ENCODE data around the gene AK1. TPM values are rescaled to one million over a fixed set of nuclear protein-coding genes. Genes with fewer than 3 reads are reported as not detected.

The AK1 gene
- total and polyA plus RNA-seq, 9 of the 15 experiments (the other 6 are each of a cell fraction or from before 2014, with no cell fraction given), result 10.1 to 71.8 (median 39.0) TPM

GRCh38 chr9:127915325-127915752 is 37.9 kb upstream of the AK1 start (continued):
- TF ChIP-seq ZNF764 (CRISPR knock-in tag; IDR thresholded peaks at IDR 0.05; ENCODE audit: low read depth), result no peak
- TF ChIP-seq ZNF217 (CRISPR knock-in tag; IDR thresholded peaks at IDR 0.05), result no peak
- no peak for TF ChIP-seq TAL1 (IDR thresholded peaks at IDR 0.05)
- no peak for TF ChIP-seq ID3 (CRISPR knock-in tag; IDR thresholded peaks at IDR 0.05)
- no peak for TF ChIP-seq ID3 (tag; IDR thresholded peaks at IDR 0.05)
- TF ChIP-seq, protein P1, sequence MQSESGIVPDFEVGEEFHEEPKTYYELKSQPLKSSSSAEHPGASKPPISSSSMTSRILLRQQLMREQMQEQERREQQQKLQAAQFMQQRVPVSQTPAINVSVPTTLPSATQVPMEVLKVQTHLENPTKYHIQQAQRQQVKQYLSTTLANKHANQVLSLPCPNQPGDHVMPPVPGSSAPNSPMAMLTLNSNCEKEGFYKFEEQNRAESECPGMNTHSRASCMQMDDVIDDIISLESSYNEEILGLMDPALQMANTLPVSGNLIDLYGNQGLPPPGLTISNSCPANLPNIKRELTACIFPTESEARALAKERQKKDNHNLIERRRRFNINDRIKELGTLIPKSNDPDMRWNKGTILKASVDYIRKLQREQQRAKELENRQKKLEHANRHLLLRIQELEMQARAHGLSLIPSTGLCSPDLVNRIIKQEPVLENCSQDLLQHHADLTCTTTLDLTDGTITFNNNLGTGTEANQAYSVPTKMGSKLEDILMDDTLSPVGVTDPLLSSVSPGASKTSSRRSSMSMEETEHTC (IDR thresholded peaks at IDR 0.05), result no peak
- TF ChIP-seq YBX1 (IDR thresholded peaks at IDR 0.05), result no peak
- TF ChIP-seq JUND (IDR thresholded peaks at IDR 0.05; ENCODE audit: borderline replicate concordance, low read depth, low read length), result 0 out of 2 replicates have a peak, but pooled peaks have one; percentile 18
- TF ChIP-seq JUND (tag; IDR thresholded peaks at IDR 0.05; ENCODE audit: borderline replicate concordance, low read depth, low read length), result no peak
- peak; percentile 20; the same call in 1 of the 2 replicates for TF ChIP-seq ATF3 (IDR thresholded peaks at IDR 0.05)
- TF ChIP-seq ATF3 (CRISPR knock-in tag; conservative IDR thresholded peaks at IDR 0.05), result no peak
- TF ChIP-seq PHB2 (IDR thresholded peaks at IDR 0.05; ENCODE audit: low read depth), result no peak
